HL-60 (cell line): ENCODE results near the gene AFDN.

Source experiments
- DNase-seq, 2 experiments: peaks; one replicate each; pipeline ENCODE4 v3.0.0-alpha.2; 2010 to 2020; ENCODE audit warnings: low read depth in 1 of 2, low spot score in 1 of 2
- H3K27ac ChIP-seq: fragments of 250-450 bp; sonication (Bioruptor Pico); replicated peaks from 2 replicates; pipeline ENCODE4 v1.5.1; 2020; ENCODE audit warnings: mild to moderate bottlenecking, moderate library complexity
- H3K27me3 ChIP-seq: fragments of 250-450 bp; sonication (Bioruptor Pico); 2 replicates; pipeline ENCODE4 v1.5.1; 2021; ENCODE audit warnings: mild to moderate bottlenecking, moderate library complexity; ENCODE audit not compliant: insufficient read depth, poor library complexity, severe bottlenecking
- H3K4me3 ChIP-seq: replicated peaks from 2 replicates; pipeline ENCODE4 v1.5.1; 2011; ENCODE audit warnings: mild to moderate bottlenecking, control low read depth, low read length; ENCODE audit not compliant: insufficient read depth
- CTCF ChIP-seq: IDR thresholded peaks from one replicate; pipeline ENCODE4 v1.5.1; 2011; ENCODE audit warnings: low read length, control low read depth, inconsistent platforms; ENCODE audit not compliant: insufficient read depth
- GABPA ChIP-seq: IDR thresholded peaks from 2 replicates; pipeline ENCODE4 v1.6.1; 2012; ENCODE audit warnings: low read depth
- POLR2AphosphoS5 ChIP-seq: IDR thresholded peaks from 2 replicates; pipeline ENCODE4 v1.6.1; 2012; ENCODE audit warnings: low read depth
- REST ChIP-seq: IDR thresholded peaks from 2 replicates; pipeline ENCODE4 v1.6.1; 2012; ENCODE audit warnings: low read depth; ENCODE audit not compliant: insufficient replicate concordance
- SPI1 ChIP-seq: IDR thresholded peaks from 2 replicates; pipeline ENCODE4 v1.6.1; 2012; ENCODE audit warnings: low read depth, mild to moderate bottlenecking, borderline replicate concordance

The AFDN gene

DNA sequence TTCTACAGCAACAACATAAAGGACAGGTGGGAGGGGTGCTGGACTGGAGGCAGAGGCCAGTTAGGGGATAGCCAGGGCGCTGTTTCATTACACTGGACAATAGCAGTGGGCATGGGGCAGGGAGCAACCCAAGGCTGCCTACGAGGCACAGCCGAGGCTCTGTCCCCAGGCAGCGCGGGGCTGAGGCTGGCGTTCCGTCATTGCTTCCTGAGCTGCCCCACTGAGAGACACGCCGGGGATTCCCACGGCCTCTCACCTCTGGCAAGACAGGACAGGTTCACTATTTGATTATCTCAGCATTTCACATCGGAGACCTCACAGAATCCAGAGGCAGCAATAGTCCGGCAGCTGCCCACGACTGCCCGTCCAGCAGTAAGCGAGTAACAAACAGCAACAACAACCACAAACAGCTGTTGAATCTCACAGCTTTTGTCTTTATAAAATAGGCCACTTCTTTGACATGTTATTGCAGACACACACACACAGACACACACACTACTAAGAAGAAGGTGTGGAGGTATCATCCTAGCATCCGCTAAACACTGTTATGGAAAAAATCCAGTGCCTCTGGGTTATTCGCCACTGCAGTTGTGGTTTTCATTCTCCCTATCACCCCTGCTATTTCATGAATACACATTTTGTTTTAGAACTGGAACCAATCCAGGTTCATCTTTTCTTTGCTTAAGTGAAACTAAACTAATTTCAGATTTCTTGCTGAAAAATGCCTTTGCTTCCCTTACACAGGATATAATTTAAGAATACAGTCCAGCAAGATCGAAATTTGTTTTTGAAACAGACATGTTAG lies 190.2 kb downstream of the AFDN start:
- H3K4me3 ChIP-seq, result no peak overlapping the region
- TF ChIP-seq CTCF (no peak), SPI1 (no peak), POLR2AphosphoS5 (no peak), GABPA (no peak), REST (no peak)
- no peak for DNase-seq
- no peaks in the 10 kb centered on the region for H3K27me3 ChIP-seq
- no peak overlapping the region for H3K27ac ChIP-seq

- H3K27ac ChIP-seq, result no peak overlapping the region
- DNase-seq, result no peak
- no peaks in the 10 kb centered on the region for H3K27me3 ChIP-seq
- TF ChIP-seq CTCF, result no peak
- TF ChIP-seq GABPA, result no peak
- no peak for TF ChIP-seq REST
- TF ChIP-seq POLR2AphosphoS5, result no peak
- no peak for TF ChIP-seq SPI1
- H3K4me3 ChIP-seq, result no peak overlapping the region
Observed at GRCh38 chr6:168017629-168018028, 190.9 kb downstream of the AFDN start.

DNA sequence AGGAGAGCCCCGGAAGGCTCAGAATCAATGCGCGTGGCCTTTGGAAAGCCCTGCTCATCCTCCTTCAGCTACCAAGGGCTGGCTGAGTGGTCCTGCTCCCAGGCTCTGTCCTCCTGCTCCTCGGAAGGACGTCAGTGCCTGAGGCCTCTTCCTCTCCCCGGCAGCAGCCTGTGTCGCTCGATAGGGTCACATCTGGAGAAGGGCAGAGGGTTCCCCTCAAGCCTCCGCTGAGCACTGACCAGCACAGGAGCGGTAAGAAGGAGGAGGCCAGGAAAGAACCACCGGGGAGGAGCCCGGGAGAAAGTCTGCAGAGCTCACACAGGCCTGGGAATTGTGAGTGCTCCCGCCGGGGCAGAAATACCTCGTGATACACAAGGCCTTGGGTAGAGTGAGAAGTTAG lies 192.0 kb downstream of the AFDN start:
- DNase-seq, result no peak

More for the DNA sequence above, 192.0 kb downstream of the AFDN start:
- H3K27ac ChIP-seq, result no peak overlapping the region
- H3K4me3 ChIP-seq, result no peak overlapping the region
- no peaks in the 10 kb centered on the region for H3K27me3 ChIP-seq
- no peak for TF ChIP-seq POLR2AphosphoS5
- no peak for TF ChIP-seq REST
- no peak for TF ChIP-seq GABPA
- TF ChIP-seq SPI1, result no peak
- TF ChIP-seq CTCF, result no peak
